ENCODE results near the gene WWOX. TPM values are rescaled to one million over a fixed set of nuclear protein-coding genes. Genes with fewer than 3 reads are reported as not detected.

The WWOX gene
- total RNA-seq, 1 donor, result 24.2 TPM

- TF ChIP-seq CTCF (IDR thresholded peaks at IDR 0.05; ENCODE audit: insufficient read depth, low read length), result no peak
- H3K4me3 ChIP-seq (ENCODE audit: low read depth, low read length), result no peak overlapping the region
- no peak for DNase-seq (ENCODE audit: low read depth)
Observed at GRCh38 chr16:78894886-78895285, 795.4 kb downstream of the WWOX start.

DNA sequence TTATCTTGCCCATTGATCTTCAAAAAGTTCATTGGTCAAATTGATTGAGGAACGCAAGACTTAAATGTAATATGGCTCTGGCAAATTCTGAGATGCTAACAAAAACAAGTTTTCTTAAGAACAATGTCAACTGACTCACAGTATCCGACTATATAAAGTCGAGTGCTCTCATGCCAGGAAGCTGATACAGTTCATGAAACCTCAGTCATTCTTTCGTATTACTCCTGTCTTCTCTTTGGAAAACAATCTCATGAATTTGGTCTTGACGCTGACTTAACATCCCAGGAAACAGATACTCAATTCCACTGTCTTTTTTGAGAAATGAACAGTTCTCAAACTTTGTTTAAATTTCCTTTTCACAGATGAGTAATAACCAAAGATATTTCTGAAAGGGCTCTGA is 796.2 kb downstream of the WWOX start:
- H3K4me3 ChIP-seq (ENCODE audit: low read depth, low read length), result no peak overlapping the region
- DNase-seq (ENCODE audit: low read depth), result no peak
- TF ChIP-seq CTCF (IDR thresholded peaks at IDR 0.05; ENCODE audit: insufficient read depth, low read length), result no peak

GRCh38 chr16:78896280-78896679 is 796.8 kb downstream of the WWOX start:
- no peak overlapping the region for H3K4me3 ChIP-seq (ENCODE audit: low read depth, low read length)
- DNase-seq (ENCODE audit: low read depth), result no peak
- TF ChIP-seq CTCF (IDR thresholded peaks at IDR 0.05; ENCODE audit: insufficient read depth, low read length), result no peak

DNA sequence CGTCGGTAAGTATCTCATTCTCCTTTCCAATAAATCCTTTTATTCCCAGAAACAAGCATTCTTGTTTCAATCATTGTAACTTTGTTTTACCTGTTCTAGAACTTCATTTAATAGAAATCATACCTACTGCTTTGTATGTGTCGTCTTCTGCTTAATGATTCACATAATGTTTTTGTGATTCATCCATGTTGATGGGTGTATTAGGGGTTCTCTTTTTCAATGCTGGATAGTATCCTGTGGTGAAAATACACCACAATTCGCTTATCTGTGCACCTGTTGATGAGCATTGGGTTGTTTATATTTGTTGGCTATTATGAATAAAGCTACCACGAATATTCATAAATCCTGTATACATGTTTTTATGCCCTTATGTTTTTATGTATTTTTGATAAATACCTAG is 797.8 kb downstream of the WWOX start:
- no peak for TF ChIP-seq CTCF (IDR thresholded peaks at IDR 0.05; ENCODE audit: insufficient read depth, low read length)
- no peak for DNase-seq (ENCODE audit: low read depth)
- H3K4me3 ChIP-seq (ENCODE audit: low read depth, low read length), result no peak overlapping the region

GRCh38 chr16:78900044-78900811 is 800.8 kb downstream of the WWOX start:
- no peak for TF ChIP-seq CTCF (IDR thresholded peaks at IDR 0.05; ENCODE audit: insufficient read depth, low read length)
- H3K4me3 ChIP-seq (ENCODE audit: low read depth, low read length), result no peak overlapping the region
- no peak for DNase-seq (ENCODE audit: low read depth)

DNA sequence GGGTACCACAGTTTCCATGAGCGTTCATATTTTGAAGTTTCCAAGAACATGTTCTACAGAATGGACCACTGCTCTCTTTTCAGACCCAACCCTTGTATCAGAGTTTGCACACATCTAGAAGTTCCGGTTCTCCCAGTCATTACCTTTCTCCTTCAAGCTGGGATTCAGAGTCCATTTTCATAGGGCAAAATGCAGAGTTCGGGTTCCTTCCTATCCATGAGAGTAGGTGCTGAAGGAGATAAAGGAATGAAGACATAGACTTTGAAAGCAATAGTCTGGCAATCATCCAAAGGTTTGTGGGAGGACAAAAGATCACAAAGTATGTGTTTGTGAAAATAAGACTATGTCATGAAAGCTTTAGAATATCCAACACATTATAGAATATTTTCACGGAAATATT is 801.5 kb downstream of the WWOX start:
- DNase-seq (ENCODE audit: low read depth), result no peak
- no peak for TF ChIP-seq CTCF (IDR thresholded peaks at IDR 0.05; ENCODE audit: insufficient read depth, low read length)

GRCh38 chr16:78902321-78902720 is 802.9 kb downstream of the WWOX start:
- H3K4me3 ChIP-seq (ENCODE audit: low read depth, low read length), result no peak overlapping the region
- TF ChIP-seq CTCF (IDR thresholded peaks at IDR 0.05; ENCODE audit: insufficient read depth, low read length), result no peak
- DNase-seq (ENCODE audit: low read depth), result no peak

More for the DNA sequence above, 801.5 kb downstream of the WWOX start:
- H3K4me3 ChIP-seq (ENCODE audit: low read depth, low read length), result no peak overlapping the region
